ENCODE data around the gene TNNT3. TPM values are rescaled to one million over a fixed set of nuclear protein-coding genes. Genes with fewer than 3 reads are reported as not detected.

The TNNT3 gene
- total RNA-seq, 1 experiment from 2014 or later = 0.71 TPM

DNA sequence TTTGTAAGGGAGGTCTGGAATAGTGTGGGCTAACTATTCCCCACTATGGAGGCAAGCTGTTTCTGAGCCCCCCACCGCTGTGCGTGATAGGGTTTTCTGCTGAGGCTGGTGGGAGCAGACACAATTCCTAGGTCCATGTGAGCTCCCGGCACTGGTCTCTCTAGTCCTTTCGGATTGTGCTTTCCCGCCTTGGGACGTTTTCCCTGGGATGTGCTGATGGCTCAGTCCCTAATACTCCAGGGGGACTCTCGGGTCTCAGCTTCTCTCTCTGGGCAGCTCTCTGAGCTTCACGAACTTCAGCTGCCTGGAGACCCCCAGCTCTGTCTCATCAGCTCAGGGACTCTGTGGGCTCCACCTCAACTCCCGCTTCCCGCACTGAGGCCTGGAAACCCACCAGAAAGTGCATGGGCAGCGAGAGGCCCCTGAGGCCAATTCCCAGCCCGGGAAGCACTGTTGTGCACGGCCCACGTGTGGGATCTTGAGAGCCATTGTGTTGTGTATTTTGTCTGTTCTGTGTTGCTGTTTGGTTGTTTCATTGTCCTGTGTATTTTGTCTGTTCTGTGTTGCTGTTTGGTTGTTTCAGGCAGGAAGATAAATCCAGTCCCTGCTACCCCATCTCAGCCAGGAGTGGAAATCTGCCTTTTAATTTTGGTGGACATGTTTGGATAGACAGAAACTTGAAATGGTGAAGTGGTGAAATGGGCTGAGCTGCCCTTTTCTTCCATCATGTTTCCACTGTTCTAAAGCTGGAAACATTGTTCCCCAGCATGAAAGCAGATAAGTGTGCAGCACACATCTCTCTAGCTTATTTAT, 12.7 kb upstream of the TNNT3 start:
- TF ChIP-seq ZNF274 (IDR thresholded peaks at IDR 0.05; ENCODE audit: low read depth, low read length) (no peak), YY1 (IDR thresholded peaks at IDR 0.05; ENCODE audit: extremely low read depth, insufficient replicate concordance, low read depth, low read length) (no peak), EGR1 (IDR thresholded peaks at IDR 0.05; ENCODE audit: low read depth) (no peak), SP1 (IDR thresholded peaks at IDR 0.05; ENCODE audit: low read depth) (no peak), JUND (IDR thresholded peaks at IDR 0.05) (no peak), TCF7L2 (IDR thresholded peaks at IDR 0.05; ENCODE audit: borderline replicate concordance, extremely low read depth, insufficient read depth, insufficient read length) (no peak), SIN3A (IDR thresholded peaks at IDR 0.05; ENCODE audit: low read depth) (no peak)
- TF ChIP-seq, protein P1, sequence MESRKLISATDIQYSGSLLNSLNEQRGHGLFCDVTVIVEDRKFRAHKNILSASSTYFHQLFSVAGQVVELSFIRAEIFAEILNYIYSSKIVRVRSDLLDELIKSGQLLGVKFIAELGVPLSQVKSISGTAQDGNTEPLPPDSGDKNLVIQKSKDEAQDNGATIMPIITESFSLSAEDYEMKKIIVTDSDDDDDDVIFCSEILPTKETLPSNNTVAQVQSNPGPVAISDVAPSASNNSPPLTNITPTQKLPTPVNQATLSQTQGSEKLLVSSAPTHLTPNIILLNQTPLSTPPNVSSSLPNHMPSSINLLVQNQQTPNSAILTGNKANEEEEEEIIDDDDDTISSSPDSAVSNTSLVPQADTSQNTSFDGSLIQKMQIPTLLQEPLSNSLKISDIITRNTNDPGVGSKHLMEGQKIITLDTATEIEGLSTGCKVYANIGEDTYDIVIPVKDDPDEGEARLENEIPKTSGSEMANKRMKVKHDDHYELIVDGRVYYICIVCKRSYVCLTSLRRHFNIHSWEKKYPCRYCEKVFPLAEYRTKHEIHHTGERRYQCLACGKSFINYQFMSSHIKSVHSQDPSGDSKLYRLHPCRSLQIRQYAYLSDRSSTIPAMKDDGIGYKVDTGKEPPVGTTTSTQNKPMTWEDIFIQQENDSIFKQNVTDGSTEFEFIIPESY (IDR thresholded peaks at IDR 0.05; ENCODE audit: extremely low read depth, insufficient replicate concordance, low read length) = no peak
- TF ChIP-seq, protein P2, sequence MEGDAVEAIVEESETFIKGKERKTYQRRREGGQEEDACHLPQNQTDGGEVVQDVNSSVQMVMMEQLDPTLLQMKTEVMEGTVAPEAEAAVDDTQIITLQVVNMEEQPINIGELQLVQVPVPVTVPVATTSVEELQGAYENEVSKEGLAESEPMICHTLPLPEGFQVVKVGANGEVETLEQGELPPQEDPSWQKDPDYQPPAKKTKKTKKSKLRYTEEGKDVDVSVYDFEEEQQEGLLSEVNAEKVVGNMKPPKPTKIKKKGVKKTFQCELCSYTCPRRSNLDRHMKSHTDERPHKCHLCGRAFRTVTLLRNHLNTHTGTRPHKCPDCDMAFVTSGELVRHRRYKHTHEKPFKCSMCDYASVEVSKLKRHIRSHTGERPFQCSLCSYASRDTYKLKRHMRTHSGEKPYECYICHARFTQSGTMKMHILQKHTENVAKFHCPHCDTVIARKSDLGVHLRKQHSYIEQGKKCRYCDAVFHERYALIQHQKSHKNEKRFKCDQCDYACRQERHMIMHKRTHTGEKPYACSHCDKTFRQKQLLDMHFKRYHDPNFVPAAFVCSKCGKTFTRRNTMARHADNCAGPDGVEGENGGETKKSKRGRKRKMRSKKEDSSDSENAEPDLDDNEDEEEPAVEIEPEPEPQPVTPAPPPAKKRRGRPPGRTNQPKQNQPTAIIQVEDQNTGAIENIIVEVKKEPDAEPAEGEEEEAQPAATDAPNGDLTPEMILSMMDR (IDR thresholded peaks at IDR 0.05 in 2 of 3, conservative IDR thresholded peaks at IDR 0.05 in 1 of 3; ENCODE audit: borderline replicate concordance in 1 of 3, insufficient read depth in 1 of 3, low read depth in 2 of 3, low read length in 2 of 3) = no peak
- DNase-seq (ENCODE audit: low read depth, low spot score) = no peak
- no peak overlapping the region for H3K4me3 ChIP-seq (replicated peaks in 1 of 2; ENCODE audit: low read depth in 1 of 2, low read length in 2 of 2)
- H3K9me3 ChIP-seq (ENCODE audit: control insufficient read depth in 1 of 2, insufficient read depth in 1 of 2, low read depth in 1 of 2, low read length in 2 of 2) = no peaks in the 10 kb centered on the region
- no peak for ATAC-seq
- no peaks in the 10 kb centered on the region for H3K36me3 ChIP-seq (ENCODE audit: control insufficient read depth in 1 of 2, insufficient read depth in 2 of 2, low read length in 2 of 2)
- RAD21 ChIA-PET (ENCODE audit: low non-redundant PET in 1 of 2, low total read pairs in 2 of 2, uncharacterized antibody in 2 of 2, unreplicated experiment in 2 of 2) = no interaction called here
- no peak overlapping the region for H2AFZ ChIP-seq (ENCODE audit: low read depth, low read length, poor library complexity, severe bottlenecking)
- POLR2A ChIA-PET = no interaction called here
- H3K4me2 ChIP-seq (ENCODE audit: low read length) = no peak overlapping the region
- H3K27ac ChIP-seq (ENCODE audit: low read depth, low read length) = no peak overlapping the region
- H3K9ac ChIP-seq (ENCODE audit: low read length) = no peak overlapping the region
- no peaks in the 10 kb centered on the region for H3K9me2 ChIP-seq (ENCODE audit: insufficient read depth)
- H3K79me2 ChIP-seq (ENCODE audit: insufficient read depth, low read length) = no peaks in the 10 kb centered on the region
- H3K4me1 ChIP-seq (ENCODE audit: control insufficient read depth in 1 of 2, insufficient read depth in 2 of 2, low read length in 2 of 2) = no peaks in the 10 kb centered on the region
- H3K27me3 ChIP-seq (ENCODE audit: insufficient read depth, low read length) = no peaks in the 10 kb centered on the region
- no peaks in the 10 kb centered on the region for H4K20me1 ChIP-seq (ENCODE audit: insufficient read depth)
- no TSS peak for BruUV-seq (replicated peaks)
- CTCF ChIA-PET = no interaction called here
- intact Hi-C loops (cut with micrococcal nuclease) = no loop called here
